HG03521 (cell line): ENCODE results near the gene PHTF2.
"Not testable (repeated sequence)": the region's sequence is repeated elsewhere in the genome, so short reads cannot be mapped to it uniquely, and the experiment has no call there.

Source experiments
- ATAC-seq: cut with Tn5 transposase; IDR thresholded peaks from one replicate; pipeline ENCODE4 v1.9.1; 2021; ENCODE audit warnings: mild to moderate bottlenecking, moderate library complexity; ENCODE audit not compliant: unreplicated experiment

PHTF2 gene

DNA sequence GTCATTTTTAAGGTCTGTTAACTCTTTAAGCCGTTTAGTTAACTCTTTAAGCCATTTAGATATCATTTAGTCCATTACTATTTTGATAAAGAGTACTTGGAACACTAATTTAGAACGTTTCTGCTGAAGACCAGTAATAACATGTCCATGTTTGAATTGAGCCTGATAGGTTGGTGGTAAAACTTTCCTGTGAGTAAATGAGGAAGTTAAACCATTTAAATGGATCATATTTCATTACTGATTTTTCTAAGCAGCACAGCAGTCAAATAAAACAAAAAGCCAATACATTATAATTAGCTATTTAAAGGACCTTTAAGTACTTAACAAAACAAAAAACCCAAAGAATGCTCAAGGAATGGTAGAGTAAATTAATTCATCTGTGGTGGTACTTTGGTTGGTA lies 29.4 kb downstream of the PHTF2 start:
- ATAC-seq, result no peak

DNA sequence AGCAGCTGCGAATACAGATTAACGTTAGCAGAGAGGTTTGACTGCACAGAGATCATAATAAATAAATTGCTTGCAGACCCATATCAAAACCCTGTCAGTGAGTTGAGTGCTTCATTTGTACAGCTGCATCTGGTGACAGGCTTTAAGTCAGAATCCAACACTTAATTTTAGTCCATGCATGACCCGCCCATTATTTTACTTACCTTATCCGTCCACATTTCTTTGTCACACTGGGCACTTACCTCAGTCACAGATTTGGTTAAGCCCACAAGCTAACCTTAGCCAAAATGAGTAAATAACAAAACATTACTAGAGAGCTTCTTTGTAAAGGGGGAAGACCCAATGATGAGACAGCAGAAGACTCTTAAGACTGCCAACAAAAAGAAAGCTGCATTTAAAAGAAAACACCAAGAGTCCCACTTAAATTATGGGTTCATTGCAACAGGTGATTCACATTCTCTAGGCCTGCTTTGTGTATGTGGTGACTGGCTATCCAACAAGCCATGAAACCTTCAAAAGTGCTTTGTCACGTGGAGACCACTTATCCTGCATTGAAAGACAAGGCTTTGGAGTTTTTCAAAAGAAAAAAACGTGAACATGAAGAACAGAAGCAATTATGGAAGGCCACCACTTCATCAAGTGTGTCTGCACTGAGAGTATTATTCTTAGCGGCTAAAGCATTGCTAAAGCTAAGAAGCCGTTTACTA lies 32.2 kb downstream of the PHTF2 start:
- ATAC-seq, result no peak

GRCh38 chr7:77831481-77831880 lies 32.9 kb downstream of the PHTF2 start:
- ATAC-seq, result no peak

- no peak for ATAC-seq
Measured at GRCh38 chr7:77831953-77832352, 33.4 kb downstream of the PHTF2 start.

DNA sequence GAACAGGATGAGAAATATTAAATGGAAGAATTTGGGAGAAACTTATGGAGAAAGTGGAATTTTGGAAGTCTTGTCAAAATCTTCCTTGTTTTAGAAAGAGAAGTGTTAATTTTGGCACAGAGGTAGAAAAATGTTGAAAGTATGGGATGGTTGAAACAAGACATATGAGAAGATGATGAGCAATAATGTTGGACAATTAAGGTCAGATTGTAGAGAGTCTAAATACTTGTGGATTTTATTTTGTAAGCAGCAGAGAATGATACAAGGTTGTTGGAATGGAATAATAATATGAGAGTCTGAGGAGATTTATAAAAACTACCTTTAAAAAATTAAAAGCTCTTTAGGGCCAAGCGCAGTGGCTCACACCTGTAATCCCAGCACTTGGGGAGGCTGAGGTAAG lies 34.6 kb downstream of the PHTF2 start:
- ATAC-seq, result no peak

GRCh38 chr7:77836425-77836824 lies 37.9 kb downstream of the PHTF2 start:
- ATAC-seq, result not testable (repeated sequence)

DNA sequence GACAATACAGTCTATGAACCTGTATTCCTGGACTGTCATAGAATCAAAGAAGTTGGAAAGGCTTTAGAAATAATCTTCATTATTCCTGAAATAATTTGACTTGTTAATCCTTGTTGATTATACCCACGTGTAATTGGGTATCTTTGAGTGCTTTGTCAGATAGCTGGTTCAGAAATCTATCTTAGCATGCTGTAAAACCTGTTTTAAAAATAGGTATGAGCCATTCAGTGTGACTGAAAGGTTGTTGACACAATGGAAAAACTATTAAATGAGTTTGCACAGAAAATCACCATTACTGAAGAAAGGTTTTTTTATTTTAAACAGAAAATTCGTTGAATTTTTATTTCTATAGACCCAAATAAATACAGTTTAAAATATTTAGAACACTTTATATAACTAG lies 38.7 kb downstream of the PHTF2 start:
- no peak for ATAC-seq

- ATAC-seq, result no peak
Measured at GRCh38 chr7:77837966-77838365, 39.4 kb downstream of the PHTF2 start.

DNA sequence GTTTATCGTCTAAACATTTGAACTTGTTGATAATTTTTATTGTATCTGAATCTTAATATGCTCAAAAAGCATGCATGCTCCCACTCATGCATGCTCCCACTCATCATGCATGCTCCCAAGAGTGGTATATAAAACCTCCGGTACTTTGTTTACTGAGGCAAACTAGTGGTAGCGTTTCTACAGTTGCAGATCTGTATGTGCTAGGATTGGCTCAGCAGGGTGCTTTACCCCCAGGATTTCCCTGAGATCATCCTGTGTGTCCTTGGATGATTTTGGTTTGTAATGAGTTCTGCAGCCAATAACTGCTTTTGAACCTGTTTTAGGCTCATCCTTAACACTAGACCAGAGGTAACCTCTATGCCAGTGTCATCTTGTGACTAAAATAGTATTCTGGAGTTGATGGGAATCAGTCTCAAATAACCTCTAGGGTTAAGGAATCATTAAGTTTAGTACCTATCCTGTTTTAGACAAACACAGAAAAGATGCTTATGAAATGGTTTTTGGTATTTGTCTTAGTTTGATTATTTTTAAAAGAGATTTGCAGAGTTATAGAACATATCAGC lies 40.4 kb downstream of the PHTF2 start:
- ATAC-seq, result no peak

DNA sequence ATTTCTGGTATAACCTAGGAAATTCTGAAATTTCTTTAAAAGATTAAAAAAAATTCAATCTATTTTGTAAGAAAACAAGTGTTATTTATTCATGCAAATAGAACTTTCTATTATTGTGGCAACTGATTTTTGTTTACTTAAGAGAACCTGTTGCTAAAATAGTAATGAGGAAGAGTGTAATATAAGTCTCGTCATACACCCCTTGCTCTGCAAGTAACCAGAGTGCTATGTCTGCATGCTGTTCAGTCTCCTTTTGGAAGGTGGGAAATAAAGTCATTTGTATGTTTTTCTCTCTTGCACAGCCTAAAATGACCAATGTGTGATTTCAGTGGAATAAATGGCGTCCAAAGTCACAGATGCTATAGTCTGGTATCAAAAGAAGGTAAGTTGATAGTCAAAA lies 41.3 kb downstream of the PHTF2 start:
- ATAC-seq, result no peak

- ATAC-seq, result no peak
Measured at GRCh38 chr7:77843194-77843593, 44.6 kb downstream of the PHTF2 start.

DNA sequence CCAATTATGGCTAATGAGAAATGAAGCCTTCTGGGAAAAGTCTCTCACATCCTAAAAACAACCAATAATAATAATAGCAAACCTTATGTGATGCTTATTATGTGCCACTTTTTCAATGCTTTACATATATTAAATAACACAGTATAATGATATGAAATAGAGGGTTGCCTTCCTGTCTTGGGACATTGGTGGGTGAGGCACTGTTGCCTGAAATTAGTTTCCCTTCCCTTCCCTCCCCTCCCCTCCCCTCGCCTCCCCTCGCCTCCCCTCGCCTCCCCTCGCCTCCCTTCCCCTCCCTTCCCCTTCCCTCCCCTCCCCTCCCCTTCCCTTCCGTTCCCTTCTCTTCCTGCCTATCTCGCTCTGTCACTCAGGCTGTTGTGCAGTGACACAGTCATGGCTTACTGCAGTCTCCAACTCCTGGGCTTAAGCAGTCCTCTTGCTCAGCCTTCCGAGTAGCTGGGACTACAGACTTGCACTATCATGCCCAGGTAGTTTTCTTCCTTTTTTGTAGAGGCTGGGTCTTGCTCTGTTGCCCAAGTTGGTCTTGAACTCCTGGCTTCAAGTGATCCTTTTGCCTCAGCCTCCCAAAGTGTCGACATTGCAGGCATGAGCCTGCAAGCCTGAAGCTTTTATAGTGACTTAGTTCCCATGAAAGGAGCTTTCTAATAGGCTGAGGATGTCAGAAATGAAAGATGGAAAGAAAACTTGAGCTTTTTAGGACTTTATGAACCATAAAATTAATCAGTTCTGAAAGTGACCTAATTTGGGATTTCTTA lies 47.9 kb downstream of the PHTF2 start:
- ATAC-seq, result no peak

DNA sequence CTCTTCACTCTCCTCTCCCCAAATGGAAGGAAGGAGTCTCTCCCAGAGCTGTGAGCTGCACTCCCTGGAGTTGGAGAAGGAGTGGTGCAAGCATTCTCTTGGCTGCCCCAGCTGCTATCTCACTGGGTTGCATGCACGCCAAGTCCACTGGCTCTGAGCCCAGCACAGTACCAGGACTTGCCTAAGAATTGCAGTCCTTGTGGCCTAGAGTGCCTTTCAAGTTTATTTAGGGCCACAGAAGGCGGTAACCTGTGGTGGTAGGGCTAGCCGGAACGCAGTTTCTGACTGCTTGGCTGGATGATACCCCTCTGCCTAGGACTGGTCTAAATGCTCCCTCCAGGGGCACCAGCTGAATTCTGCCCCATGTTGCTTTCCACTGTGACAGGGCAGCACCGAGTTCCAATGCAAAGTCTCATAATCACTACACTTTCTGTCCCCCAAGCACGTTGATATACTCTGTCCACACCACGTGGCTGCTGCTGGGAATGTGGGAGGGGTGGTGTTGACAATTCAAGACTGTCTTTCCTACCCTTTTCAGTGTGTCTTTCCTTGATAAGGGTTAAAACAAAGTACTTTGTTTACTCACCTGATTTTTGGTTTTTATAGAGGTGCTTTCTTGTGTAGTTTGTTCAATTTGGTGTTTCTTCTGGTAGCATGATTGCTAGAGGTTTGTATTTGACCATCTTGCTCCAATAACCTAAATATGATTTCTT lies 57.0 kb downstream of the PHTF2 start:
- ATAC-seq, result no peak

- ATAC-seq, result no peak
Measured at GRCh38 chr7:77858278-77858677, 59.7 kb downstream of the PHTF2 start.

GRCh38 chr7:77859343-77859742 lies 60.8 kb downstream of the PHTF2 start:
- ATAC-seq, result no peak

- no peak for ATAC-seq
Measured at GRCh38 chr7:77862691-77863090, 64.1 kb downstream of the PHTF2 start.

- no peak for ATAC-seq
Measured at GRCh38 chr7:77863860-77864259, 65.3 kb downstream of the PHTF2 start.

GRCh38 chr7:77866370-77866769 lies 67.8 kb downstream of the PHTF2 start:
- ATAC-seq, result no peak

DNA sequence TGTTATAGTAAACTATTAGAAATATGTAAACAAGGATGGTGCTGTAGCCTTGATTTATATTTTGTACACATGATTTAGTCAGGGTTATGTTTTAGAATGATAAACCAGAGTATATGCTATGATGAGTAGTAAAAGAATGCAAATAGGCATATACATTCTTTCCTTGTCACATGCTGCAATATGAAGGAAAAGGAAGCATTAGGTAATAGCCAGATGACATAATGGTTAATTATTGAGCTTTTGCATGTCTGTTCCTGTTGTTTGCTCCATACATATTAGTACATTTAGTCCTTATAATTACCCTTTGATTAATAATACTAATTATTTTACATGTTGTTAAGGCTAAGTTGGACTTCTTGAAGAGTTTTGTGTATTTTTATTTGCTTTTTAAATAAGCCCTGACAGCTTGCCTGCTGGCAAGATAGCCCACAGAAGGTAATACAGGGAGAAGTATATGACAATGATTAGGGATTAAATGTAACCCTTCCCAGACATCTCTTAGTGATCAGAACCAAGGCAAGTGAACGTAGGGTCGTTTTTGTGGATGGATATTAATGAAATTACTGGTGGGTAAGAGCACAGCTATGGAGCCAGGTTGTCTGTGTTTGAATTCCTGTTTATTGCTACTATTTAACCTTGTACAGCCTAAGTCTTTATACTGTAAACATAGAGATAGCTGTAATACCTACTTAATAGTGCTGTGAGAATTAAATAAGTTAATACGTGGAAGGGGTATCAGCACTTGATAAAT lies 68.4 kb downstream of the PHTF2 start:
- ATAC-seq, result no peak

- no peak for ATAC-seq
Measured at GRCh38 chr7:77867537-77867865, 68.9 kb downstream of the PHTF2 start.

DNA sequence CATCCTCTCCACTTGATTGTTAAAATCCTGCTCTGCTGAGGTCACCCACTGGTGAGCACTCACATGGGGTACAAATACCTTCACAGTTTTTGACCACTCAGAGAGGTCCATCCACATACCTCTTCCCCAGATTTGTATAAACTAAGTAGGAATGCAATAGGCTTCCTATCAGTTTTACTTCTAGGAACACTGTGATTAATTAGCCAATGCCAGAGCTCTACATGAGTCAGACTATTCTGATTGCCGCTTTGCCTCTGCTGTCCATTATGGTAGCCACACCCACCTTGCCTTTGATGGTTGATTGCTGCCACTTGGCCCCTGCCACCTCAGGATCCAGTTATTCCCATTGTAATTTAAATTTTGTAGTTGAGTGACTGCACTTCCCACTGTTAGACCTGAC lies 73.7 kb downstream of the PHTF2 start:
- ATAC-seq, result not testable (repeated sequence)
